OCI-LY3 (cell line): ENCODE results near the gene SPOCK1.

ENCODE experiments used
- H2AFZ ChIP-seq: fragments of 200-600, 300-600 bp; shearing (Covaris generic); 2 replicates; pipeline ENCODE4 v1.6.0; 2014; ENCODE audit warnings: antibody characterized with exemption, low read depth, low read length
- H3K27ac ChIP-seq: fragments of 200-600, 300-600 bp; sonication (generic); 2 replicates; pipeline ENCODE4 v1.5.1; 2014; ENCODE audit warnings: mild to moderate bottlenecking, low read length, moderate library complexity, mixed read lengths
- H3K27me3 ChIP-seq: fragments of 200-600, 300-600 bp; sonication (generic); 2 replicates; pipeline ENCODE4 v1.6.1; 2014; ENCODE audit warnings: low read depth, low read length, mixed read lengths
- H3K36me3 ChIP-seq: fragments of 200-600, 300-600 bp; sonication (generic); replicated peaks from 2 replicates; pipeline ENCODE3; 2014; ENCODE audit warnings: low read depth, low read length, mixed read lengths
- H3K4me1 ChIP-seq: fragments of 300-600, 200-600 bp; sonication (generic); 2 replicates; pipeline ENCODE4 v1.6.1; 2014; ENCODE audit warnings: low read length, mixed read lengths
- H3K4me2 ChIP-seq: fragments of 200-600, 300-600 bp; sonication (generic); 2 replicates; pipeline ENCODE4 v1.6.1; 2014; ENCODE audit warnings: low read length, mixed read lengths
- H3K4me3 ChIP-seq: fragments of 300-600, 200-600 bp; sonication (generic); 2 replicates; pipeline ENCODE4 v1.5.1; 2014; ENCODE audit warnings: antibody characterized with exemption, mild to moderate bottlenecking, low read length, moderate library complexity
- H3K79me2 ChIP-seq: fragments of 300-600, 200-600 bp; shearing (Covaris generic); 2 replicates; pipeline ENCODE4 v1.6.1; 2014; ENCODE audit warnings: mild to moderate bottlenecking, low read length, mixed read lengths
- H3K9ac ChIP-seq: fragments of 300-600, 200-600 bp; shearing (Covaris generic); 2 replicates; pipeline ENCODE4 v1.6.0; 2014; ENCODE audit warnings: mild to moderate bottlenecking, low read length, moderate library complexity
- H3K9me3 ChIP-seq: fragments of 200-600, 300-600 bp; shearing (Covaris generic); 2 replicates; pipeline ENCODE4 v1.6.1; 2014; ENCODE audit warnings: low read length, mixed read lengths; ENCODE audit not compliant: insufficient read depth
- H4K20me1 ChIP-seq: fragments of 200-600, 300-600 bp; sonication (generic); 2 replicates; pipeline ENCODE4 v1.6.1; 2016; ENCODE audit warnings: low read length, mixed read lengths; ENCODE audit not compliant: insufficient read depth
- CTCF ChIP-seq: fragments of 200-600, 300-600 bp; sonication (generic); IDR thresholded peaks from 2 replicates; pipeline ENCODE4 v1.5.1; 2014; ENCODE audit warnings: antibody characterized with exemption, low read length, low read depth
- EZH2phosphoT487 ChIP-seq: fragments of 200-600 bp; shearing (Covaris generic); IDR thresholded peaks from 2 replicates; pipeline ENCODE4 v1.6.1; 2018; ENCODE audit warnings: antibody characterized with exemption, mixed run types, low read depth

Gene SPOCK1

DNA sequence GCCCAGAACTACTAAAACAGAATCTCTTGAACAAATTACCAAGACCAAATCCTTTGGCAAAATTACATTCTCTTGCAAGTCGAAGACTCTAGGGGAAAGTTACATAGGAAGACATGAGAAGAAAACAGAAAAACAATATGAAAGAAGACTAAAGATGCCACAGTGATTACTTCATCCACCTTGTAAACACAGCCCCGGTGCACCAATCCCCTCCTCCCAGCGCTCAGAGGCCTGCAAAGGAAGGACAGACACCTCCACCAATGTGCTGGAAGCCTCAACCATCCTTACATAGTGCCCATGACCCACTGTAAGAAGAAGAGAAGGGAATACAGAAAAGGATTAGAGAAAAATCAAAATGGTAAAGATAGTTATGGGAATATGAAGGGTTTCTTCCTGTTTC lies 218.5 kb downstream of the SPOCK1 start:
- Histone ChIP-seq H3K9me3 (no peaks in the 10 kb centered on the region), H3K36me3 (no peaks in the 10 kb centered on the region), H3K4me2 (no peak overlapping the region), H3K27ac (no peak overlapping the region), H3K27me3 (no peaks in the 10 kb centered on the region), H3K4me3 (no peak overlapping the region), H3K9ac (no peak overlapping the region), H4K20me1 (no peaks in the 10 kb centered on the region), H3K79me2 (no peaks in the 10 kb centered on the region), H2AFZ (no peak overlapping the region), H3K4me1 (no peaks in the 10 kb centered on the region)
- no peak for TF ChIP-seq CTCF
- no peak for TF ChIP-seq EZH2phosphoT487

DNA sequence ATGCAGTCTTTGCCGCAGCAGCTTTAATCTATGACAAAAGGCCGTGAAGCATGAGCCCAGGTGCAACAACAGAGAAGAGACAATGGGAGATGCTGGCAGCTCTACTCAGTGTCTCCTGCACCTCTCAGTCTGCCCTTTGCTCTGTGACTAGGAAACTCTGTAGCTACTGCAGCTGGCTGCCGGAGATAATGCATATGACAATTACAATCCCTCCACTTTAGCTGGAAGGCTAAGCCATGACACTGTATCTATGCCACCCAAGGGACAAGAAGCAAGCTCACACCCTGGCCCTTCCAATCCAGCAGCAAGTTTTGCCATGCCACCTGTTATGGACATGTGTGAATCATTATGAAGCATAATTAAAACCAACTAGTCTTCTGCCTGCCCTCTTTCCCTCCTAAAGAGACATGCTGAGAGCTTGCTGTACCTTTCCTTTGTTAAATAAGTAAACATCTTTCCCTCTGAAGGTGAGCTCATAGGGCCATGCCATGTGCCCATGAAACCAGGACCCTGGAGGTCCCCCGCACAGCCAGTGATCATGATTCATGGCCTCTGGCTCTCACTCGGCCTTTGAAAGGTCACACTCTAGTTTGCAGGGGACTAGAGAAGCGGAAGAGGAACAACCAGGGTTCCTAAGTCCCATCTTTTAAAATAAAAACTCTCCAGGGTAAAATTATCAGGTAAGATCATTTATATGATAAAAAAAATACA lies 219.4 kb downstream of the SPOCK1 start:
- Histone ChIP-seq H3K27me3 (no peaks in the 10 kb centered on the region), H4K20me1 (no peaks in the 10 kb centered on the region), H3K36me3 (no peaks in the 10 kb centered on the region), H3K4me2 (no peak overlapping the region), H3K27ac (no peak overlapping the region), H3K9me3 (no peaks in the 10 kb centered on the region), H3K4me3 (no peak overlapping the region), H3K9ac (no peak overlapping the region), H2AFZ (no peak overlapping the region), H3K4me1 (no peaks in the 10 kb centered on the region), H3K79me2 (no peaks in the 10 kb centered on the region)
- TF ChIP-seq CTCF (no peak), EZH2phosphoT487 (no peak)

DNA sequence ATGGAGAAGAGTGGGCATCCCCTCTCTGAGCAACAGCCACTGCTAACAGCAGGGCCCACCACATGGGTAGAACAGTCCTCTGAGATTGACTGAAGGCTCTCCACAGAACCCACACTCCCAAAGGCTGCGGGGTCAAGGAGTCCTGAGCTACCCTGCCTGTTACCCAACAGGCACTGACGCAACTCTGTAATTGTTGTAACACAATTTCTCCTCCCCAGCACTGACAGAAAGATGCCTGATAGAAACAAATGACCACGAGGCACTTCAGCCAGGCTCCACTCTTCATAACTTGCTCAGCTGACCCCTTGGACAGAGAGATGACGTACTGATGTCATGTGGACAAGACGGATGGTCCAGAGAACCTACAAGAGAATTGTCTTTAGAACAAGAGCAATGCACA lies 220.7 kb downstream of the SPOCK1 start:
- Histone ChIP-seq H3K27me3 (no peaks in the 10 kb centered on the region), H3K4me2 (no peak overlapping the region), H3K9me3 (no peaks in the 10 kb centered on the region), H3K9ac (no peak overlapping the region), H4K20me1 (no peaks in the 10 kb centered on the region), H3K4me1 (no peaks in the 10 kb centered on the region), H2AFZ (no peak overlapping the region), H3K4me3 (no peak overlapping the region), H3K36me3 (no peaks in the 10 kb centered on the region), H3K27ac (no peak overlapping the region), H3K79me2 (no peaks in the 10 kb centered on the region)
- TF ChIP-seq CTCF (no peak), EZH2phosphoT487 (no peak)

DNA sequence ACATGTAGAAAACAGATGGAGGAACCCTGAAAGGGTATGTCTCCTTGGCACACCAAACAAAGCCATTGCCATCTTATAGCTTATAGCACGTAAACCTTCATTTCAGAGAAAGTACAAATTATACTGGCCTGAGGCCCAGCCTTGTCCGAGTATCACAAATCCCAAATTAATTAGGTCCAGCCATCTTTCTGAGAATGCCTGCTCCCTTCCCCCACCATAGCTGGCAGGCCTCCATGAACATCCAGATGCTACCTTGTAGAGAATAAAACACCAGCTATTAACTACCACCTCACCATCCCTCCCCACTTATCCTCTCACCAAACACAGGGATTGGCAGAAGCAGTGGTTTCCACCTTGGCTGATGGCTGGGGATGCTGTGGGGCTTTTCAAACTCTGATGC lies 224.0 kb downstream of the SPOCK1 start:
- H4K20me1 ChIP-seq, result no peaks in the 10 kb centered on the region
- H3K27me3 ChIP-seq, result no peaks in the 10 kb centered on the region
- H3K9me3 ChIP-seq, result no peaks in the 10 kb centered on the region
- H3K79me2 ChIP-seq, result no peaks in the 10 kb centered on the region
- H3K9ac ChIP-seq, result no peak overlapping the region
- H2AFZ ChIP-seq, result no peak overlapping the region
- H3K4me3 ChIP-seq, result no peak overlapping the region
- no peak overlapping the region for H3K27ac ChIP-seq
- TF ChIP-seq EZH2phosphoT487, result no peak
- TF ChIP-seq CTCF, result no peak
- no peaks in the 10 kb centered on the region for H3K36me3 ChIP-seq
- H3K4me2 ChIP-seq, result no peak overlapping the region
- no peaks in the 10 kb centered on the region for H3K4me1 ChIP-seq
